Heart right ventricle (tissue), 16 donors: ENCODE measurements around the gene SLC6A12. TPM values are rescaled to one million over a fixed set of nuclear protein-coding genes. Genes with fewer than 3 reads are reported as not detected.
"Not testable (repeated sequence)": the region's sequence is repeated elsewhere in the genome, so short reads cannot be mapped to it uniquely, and the experiment has no call there.

Source experiments
- ATAC-seq, 8 donors: fragments of 200-7000 bp; cut with Tn5 transposase; one replicate each; pipeline ENCODE4 v1.9.1; 2020; ENCODE audit warnings: mild to moderate bottlenecking in 8 of 8, moderate library complexity in 8 of 8, moderate number of reproducible peaks in 1 of 8
- DNase-seq, 2 donors: peaks; one replicate each; pipeline ENCODE4 v3.0.0-alpha.2; 2020
- H3K27ac ChIP-seq, 10 donors: fragments of 200-600 bp; sonication (generic) in 2 of 10; one replicate each; pipeline versions ENCODE4 v1.5.0 to v1.8.0; 2020 to 2022; ENCODE audit warnings: mild to moderate bottlenecking in 3 of 10
- H3K27me3 ChIP-seq, 7 donors: fragments of 200-600 bp; one replicate each; pipeline ENCODE4 v1.8.0; 2021 to 2022; ENCODE audit warnings: mild to moderate bottlenecking in 2 of 7
- H3K36me3 ChIP-seq, 9 donors: fragments of 200-600 bp; sonication (generic) in 1 of 9; one replicate each; pipeline versions ENCODE4 v1.5.0 to v1.8.0; 2020 to 2022; ENCODE audit warnings: mild to moderate bottlenecking in 2 of 9
- H3K4me1 ChIP-seq, 9 donors: fragments of 200-600 bp; sonication (generic) in 1 of 9; one replicate each; pipeline versions ENCODE4 v1.5.0 to v1.8.0; 2020 to 2022; ENCODE audit warnings: mild to moderate bottlenecking in 4 of 9
- H3K4me3 ChIP-seq, 10 donors: fragments of 200-600 bp; sonication (generic) in 2 of 10; one replicate each; pipeline versions ENCODE4 v1.5.0 to v1.8.0; 2020 to 2022; ENCODE audit warnings: mild to moderate bottlenecking in 7 of 10, moderate library complexity in 2 of 10
- H3K9me3 ChIP-seq, 11 donors: fragments of 200-600 bp in 10 of 11; sonication (generic) in 2 of 11; one replicate each; pipeline versions ENCODE4 v1.5.0 to v1.8.0; 2013 to 2022; ENCODE audit warnings: mild to moderate bottlenecking in 2 of 11, control low read depth in 1 of 11, moderate library complexity in 1 of 11
- WGBS, 2 donors: extraction: QIAGEN DNeasy Blood & Tissue Kit; methylation state at CpG; one replicate each; pipeline ENCODE4 v1.1.7; 2013; ENCODE audit warnings: inconsistent platforms in 1 of 2; 5-methylcytosine and 5-hydroxymethylcytosine counted together
- intact Hi-C, 10 donors: fragments of 100-400 bp; cut with DNase I; formaldehyde crosslinking; loops; one replicate each; pipeline versions ENCODE4 v1.11.1 to v1.14.2; 2022
- polyA plus RNA-seq, 2 donors: library from polyadenylated mRNA; stranded (reverse); fragments of 200-250 nt; gene quantifications; one replicate each; pipeline ENCODE4 v1.2.3, GENCODE V29; 2013
- total RNA-seq, 10 donors: library from RNA; stranded (reverse); fragmentation: NEBNext Ultra II Directional in 3 of 10; extraction: Animal tissue kit (Norgen Biotek cat#: 25700) in 3 of 10; gene quantifications; one replicate each; pipeline versions ENCODE4 v1.2.1 to v1.2.4, GENCODE V29; 2021 to 2023
- TF ChIP-seq, protein P1 (sequence below), 9 donors: fragments of 200-600 bp; sonication (generic) in 2 of 9; IDR thresholded peaks; one replicate each; pipeline versions ENCODE4 v1.5.0 to v1.8.0; 2021 to 2022; ENCODE audit warnings: antibody characterized with exemption in 9 of 9, mild to moderate bottlenecking in 5 of 9, moderate library complexity in 1 of 9
- donor health status: Arrhythmogenic right ventricular cardiomyopathy.
- donor health status: ischemic (EF 13 %, LVEDD 7.1; RV severe dilation, severe dysfunction).
- donor health status: healthy with polysubstance abuse.
- donor health status: DM: no; HTN: yes; CAD: no.
- donor health status: DM: no; HTN: no; CAD: no.
- donor health status: ischemic (EF 25% LVEDD 6.9; RV normal size, moderate dysfunction).
- donor health status: ischemic (EF 25% LVEDD 5.7; RV mildly dilated, moderate dysfunction).
- donor health status: healthy.
- donor health status: DM: yes; HTN: yes; CAD: no.
- donor health status: Ischemic cardiomyopathy.
- donor health status: ischemic (EF 35%, LVEDD 5.7; RV mildly dilated, moderate dysfunction).
- donor health status: nonischemic (EF 11% LVEDD 7.7; RV severe dilation, severe dysfunction).
- donor health status: DM: yes; HTN: yes; CAD: no.
- donor health status: PGD.
- donor health status: ischemic (EF 29% LVEDD 5.4; RV normal size, mild dysfunction).
- donor health status: nonischemic (EF 23%, LVEDD 6.1; RV moderate dilation, normal function).

The SLC6A12 gene
- total and polyA plus RNA-seq, 12 donors: 0.14 to 1.4 (median 0.74) TPM

DNA sequence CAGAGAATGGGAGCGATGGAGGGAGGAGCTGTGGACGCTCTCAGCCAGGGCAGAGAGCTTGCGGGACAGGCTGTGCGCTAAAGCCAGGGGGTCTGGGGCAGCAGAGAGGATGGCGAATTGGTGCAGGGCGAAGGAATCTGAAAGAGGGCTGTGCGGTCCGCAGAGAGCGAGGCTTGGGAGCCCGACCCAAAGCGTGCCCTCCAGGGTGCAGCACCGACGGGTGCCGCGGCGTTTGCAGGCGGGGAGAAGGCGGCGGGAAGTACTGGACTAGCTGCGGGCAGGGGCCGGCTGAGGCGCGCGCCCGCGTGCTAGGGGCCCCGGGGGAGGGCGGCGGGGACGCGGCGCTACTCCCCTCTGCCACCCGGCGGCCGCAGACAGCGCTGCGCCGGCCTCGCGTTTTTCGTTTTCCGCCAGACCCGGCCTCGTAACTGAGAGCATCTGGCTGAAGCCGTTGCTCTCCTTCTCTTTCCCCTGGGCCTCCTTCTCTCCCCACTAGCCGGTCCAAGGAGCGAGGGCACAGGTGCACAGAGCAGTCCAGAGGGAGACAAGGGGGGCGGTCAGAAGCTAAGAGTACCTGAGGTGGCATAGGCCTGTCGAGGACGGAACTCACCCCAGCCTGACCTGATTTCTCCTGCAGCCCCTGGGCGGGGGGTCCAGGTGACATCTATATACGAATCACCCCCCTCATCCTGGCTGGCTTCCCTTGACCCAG, 24.9 kb downstream of the SLC6A12 start:
- intact Hi-C loops: no loop called here

DNA sequence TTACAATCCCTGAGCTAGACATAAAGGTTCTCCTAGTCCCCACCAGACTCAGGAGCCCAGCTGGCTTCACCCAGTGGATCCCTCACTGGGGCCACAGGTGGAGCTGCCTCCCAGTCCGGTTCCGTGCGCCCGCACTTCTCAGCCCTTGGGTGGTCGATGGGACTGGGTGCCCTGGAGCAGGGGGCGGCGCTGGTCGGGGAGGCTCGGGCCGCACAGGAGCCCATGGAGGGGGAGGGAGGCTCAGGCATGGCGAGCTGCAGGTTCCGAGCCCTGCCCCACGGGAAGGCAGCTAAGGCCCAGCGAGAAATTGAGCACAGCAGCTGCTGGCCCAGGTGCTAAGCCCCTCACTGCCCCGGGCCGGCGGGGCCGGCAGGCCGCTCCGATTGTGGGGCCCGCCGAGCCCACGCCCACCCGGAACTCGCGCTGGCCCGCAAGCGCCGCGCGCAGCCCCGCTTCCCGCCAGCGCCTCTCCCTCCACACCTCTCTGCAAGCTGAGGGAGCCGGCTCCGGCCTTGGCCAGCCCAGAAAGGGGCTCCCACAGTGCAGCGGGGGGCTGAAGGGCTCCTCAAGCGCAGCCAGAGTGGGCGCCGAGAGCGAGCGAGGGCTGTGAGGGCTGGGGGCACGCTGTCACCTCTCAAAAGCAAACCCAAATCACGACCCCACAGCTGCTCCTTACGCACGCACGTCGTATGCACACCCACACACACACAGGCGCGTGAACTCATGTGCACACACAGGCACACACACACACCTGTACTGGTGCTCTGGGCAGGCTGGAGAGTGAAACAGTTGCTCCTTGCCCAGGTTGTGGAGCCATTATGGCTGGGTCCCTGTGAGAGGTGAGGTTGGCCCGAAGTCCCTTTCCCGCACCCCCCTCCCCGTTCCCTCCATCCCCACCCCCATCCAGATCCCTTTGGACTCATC, 25.7 kb downstream of the SLC6A12 start:
- intact Hi-C loops, H3K27me3 ChIP-seq, H3K36me3 ChIP-seq, DNase-seq, H3K9me3 ChIP-seq: not testable (repeated sequence)
- peak in 5 of 8 donors; percentile 5 to 16 (median 5) for ATAC-seq
- peak overlapping the region in 9 of 10 donors; percentile 32 to 67 (median 55) for H3K4me3 ChIP-seq
- peaks cover 3 to 18% (median 11%) of the 10 kb centered on the region in 9 donors for H3K4me1 ChIP-seq
- peak overlapping the region in 3 of 10 donors; percentile 3 to 64 (median 57) for H3K27ac ChIP-seq
- WGBS, 2 donors: 66 to 68% methylated on average over 48 to 53 of the region's 53 CpGs

More for the DNA sequence above, 24.9 kb downstream of the SLC6A12 start:
- no peaks in the 10 kb centered on the region for H3K27me3 ChIP-seq
- TF ChIP-seq, protein P1, sequence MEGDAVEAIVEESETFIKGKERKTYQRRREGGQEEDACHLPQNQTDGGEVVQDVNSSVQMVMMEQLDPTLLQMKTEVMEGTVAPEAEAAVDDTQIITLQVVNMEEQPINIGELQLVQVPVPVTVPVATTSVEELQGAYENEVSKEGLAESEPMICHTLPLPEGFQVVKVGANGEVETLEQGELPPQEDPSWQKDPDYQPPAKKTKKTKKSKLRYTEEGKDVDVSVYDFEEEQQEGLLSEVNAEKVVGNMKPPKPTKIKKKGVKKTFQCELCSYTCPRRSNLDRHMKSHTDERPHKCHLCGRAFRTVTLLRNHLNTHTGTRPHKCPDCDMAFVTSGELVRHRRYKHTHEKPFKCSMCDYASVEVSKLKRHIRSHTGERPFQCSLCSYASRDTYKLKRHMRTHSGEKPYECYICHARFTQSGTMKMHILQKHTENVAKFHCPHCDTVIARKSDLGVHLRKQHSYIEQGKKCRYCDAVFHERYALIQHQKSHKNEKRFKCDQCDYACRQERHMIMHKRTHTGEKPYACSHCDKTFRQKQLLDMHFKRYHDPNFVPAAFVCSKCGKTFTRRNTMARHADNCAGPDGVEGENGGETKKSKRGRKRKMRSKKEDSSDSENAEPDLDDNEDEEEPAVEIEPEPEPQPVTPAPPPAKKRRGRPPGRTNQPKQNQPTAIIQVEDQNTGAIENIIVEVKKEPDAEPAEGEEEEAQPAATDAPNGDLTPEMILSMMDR (IDR thresholded peaks at IDR 0.05): peak; percentile 71 to 91 (median 83)
- H3K4me1 ChIP-seq: peaks cover 3 to 18% (median 11%) of the 10 kb centered on the region in 9 donors
- DNase-seq (peak; percentile 40 to 67), ATAC-seq (peak; percentile 81 to 95 (median 91))
- no peaks in the 10 kb centered on the region for H3K36me3 ChIP-seq
- peak overlapping the region in 3 of 10 donors; percentile 3 to 64 (median 57) for H3K27ac ChIP-seq
- H3K4me3 ChIP-seq: peak overlapping the region in 9 of 10 donors; percentile 32 to 67 (median 55)
- H3K9me3 ChIP-seq: no peaks in the 10 kb centered on the region
- WGBS, 2 donors: 9% methylated on average over 47 to 52 of the region's 52 CpGs

DNA sequence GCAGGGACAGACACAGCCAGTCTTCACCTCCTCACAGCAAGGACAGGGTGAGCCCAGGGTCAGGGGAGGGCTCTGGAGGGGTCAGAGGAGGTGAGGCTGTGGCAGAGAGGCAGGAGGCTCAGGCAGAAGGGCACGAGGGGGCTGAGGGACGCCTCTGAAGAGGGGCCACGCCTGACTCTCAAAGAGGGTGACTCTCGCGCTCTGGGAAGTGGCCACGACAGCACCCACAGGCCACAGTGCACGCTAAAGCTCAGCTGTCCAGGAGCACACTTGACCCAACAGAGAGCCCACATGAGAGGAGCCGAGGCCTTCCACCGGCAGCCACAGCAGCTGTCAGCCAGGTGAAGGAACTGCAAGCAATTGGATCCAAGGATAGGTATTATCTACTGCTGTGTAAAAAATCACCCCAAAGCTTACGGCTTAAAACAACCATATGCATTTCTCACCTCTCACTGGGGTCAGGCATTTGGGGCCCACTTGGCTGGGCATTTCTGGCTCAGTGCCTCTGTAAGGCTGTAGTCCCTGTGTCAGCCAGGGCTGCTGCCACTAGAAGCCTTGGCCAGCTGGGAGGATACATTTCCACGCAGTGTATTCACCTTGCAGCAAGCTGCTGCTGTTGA, 27.8 kb downstream of the SLC6A12 start:
- 86 to 93% methylated on average over 11 of the region's 11 CpGs for WGBS, 2 donors
- Histone ChIP-seq H3K27me3 (no peaks in the 10 kb centered on the region), H3K4me1 (peaks cover 3 to 35% (median 27%) of the 10 kb centered on the region in 9 donors), H3K4me3 (no peak overlapping the region), H3K27ac (no peak overlapping the region), H3K36me3 (no peaks in the 10 kb centered on the region), H3K9me3 (no peaks in the 10 kb centered on the region)
- no peak for ATAC-seq
- TF ChIP-seq, protein P1 (IDR thresholded peaks at IDR 0.05): no peak
- DNase-seq: no peak
- intact Hi-C loops: no loop called here

DNA sequence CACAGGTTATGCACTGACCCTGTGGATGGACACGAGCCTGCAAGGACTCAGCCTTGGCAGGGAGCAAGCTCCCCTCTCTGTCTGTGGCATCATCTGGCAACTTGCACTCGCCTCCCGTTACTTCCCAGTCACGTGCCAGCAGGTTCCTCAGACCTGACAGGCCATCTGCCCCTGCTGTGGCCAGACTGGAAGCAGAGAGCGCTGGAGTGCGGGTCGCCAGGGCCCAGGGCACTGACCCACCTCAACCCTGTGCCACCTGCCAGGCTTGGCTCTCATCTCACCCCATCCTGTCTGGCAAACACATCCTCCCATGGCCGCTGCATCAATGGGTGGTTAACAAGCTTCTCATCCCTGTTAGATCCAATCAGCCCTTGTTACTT, 28.4 kb downstream of the SLC6A12 start:
- TF ChIP-seq, protein P1 (IDR thresholded peaks at IDR 0.05): no peak
- DNase-seq: no peak
- intact Hi-C loops: no loop called here

More for the DNA sequence above, 28.4 kb downstream of the SLC6A12 start:
- Histone ChIP-seq H3K4me3 (no peak overlapping the region), H3K36me3 (no peaks in the 10 kb centered on the region), H3K4me1 (peaks cover 3 to 41% (median 32%) of the 10 kb centered on the region in 9 donors), H3K9me3 (no peaks in the 10 kb centered on the region), H3K27ac (peak overlapping the region in 1 of 10 donors; percentile 31), H3K27me3 (no peaks in the 10 kb centered on the region)
- 72 to 82% methylated on average over 8 of the region's 8 CpGs for WGBS, 2 donors
- no peak for ATAC-seq
